ENCODE measurements around the gene GGA3.
"Not testable (repeated sequence)": the region's sequence is repeated elsewhere in the genome, so short reads cannot be mapped to it uniquely, and the experiment has no call there.

The GGA3 gene

DNA sequence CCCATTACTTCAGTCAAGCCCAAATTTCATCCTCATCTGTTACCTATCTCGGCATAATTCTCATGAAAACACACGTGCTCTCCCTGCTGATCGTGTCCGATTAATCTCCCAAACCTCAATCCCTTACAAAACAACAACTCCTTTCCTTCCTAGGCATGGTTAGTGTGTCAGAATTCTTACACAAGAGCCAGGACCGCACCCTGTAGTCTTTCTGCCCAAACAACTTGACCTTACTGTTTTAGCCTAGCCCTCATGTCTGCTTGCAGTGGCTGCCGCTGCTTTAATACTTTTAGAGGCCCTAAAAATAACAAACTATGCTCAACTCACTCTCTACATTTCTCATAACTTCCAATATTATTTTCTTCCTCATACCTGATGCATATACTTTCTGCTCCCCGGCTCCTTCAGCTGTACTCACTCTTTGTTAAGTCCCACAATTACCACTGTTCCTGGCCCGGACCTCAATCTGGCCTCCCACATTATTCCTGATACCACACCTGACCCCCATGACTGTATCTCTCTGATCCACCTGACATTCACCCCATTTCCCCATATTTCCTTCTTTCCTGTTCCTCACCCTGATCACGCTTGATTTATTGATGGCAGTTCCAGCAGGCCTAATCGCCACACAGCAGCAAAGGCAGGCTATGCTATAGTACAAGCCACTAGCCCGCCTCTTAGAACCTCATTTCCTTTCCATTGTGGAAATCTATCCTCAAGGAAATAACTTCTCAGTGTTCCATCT lies 5.3 kb downstream of the GGA3 start:
- H3K27me3 ChIP-seq (ENCODE audit: control insufficient read depth, insufficient read depth, low read length); H3K9ac ChIP-seq (ENCODE audit: low read depth, low read length); H3K9me3 ChIP-seq (ENCODE audit: control insufficient read depth, insufficient read depth, low read length); H3K36me3 ChIP-seq (ENCODE audit: control insufficient read depth, insufficient read depth, low read length); H3K4me3 ChIP-seq (ENCODE audit: low read depth, low read length): not testable (repeated sequence)
- peaks cover 13% of the 10 kb centered on the region for H3K4me1 ChIP-seq (ENCODE audit: control insufficient read depth, insufficient read depth, low read length)

DNA sequence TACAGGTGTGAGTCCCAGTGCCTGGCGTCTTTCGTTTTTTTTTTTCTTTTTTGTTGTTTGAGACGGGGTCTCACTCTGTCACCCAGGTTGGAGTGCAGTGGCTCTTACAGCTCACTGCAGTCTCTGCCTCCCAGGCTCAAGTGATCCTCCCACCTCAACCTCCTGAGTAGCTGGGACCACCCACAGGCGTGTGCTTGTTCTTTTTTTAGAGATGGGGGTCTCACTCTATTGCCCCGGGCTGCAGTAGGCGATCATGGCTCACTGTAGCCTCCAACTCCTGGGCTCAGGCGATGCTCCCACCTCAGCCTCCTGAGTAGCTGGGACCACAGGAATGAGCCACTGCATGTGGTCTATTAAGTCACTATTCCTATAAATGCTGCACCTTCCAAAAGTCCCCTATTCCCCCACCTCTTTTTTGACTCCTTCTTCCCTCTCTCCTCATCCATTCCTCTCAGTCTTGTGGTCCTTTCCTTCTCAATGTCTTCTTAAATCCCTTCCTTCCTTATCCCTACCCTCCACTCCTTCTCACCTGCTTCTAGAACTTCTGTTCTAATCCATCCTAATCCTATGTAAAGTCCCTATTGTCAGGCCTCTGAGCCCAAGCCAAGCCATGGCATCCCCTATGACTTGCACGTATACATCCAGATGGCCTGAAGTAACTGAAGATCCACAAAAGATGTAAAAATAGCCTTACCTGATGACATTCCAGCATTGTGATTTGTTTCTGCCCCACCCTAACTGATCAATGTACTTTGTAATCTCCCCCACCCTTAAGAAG lies 9.2 kb downstream of the GGA3 start:
- no peaks in the 10 kb centered on the region for H3K27me3 ChIP-seq (ENCODE audit: control insufficient read depth, insufficient read depth, low read length)
- no peak overlapping the region for H3K4me3 ChIP-seq (ENCODE audit: low read depth, low read length)
- H3K4me1 ChIP-seq (ENCODE audit: control insufficient read depth, insufficient read depth, low read length) = peaks cover 11% of the 10 kb centered on the region
- H3K9me3 ChIP-seq (ENCODE audit: control insufficient read depth, insufficient read depth, low read length) = no peaks in the 10 kb centered on the region
- H3K36me3 ChIP-seq (ENCODE audit: control insufficient read depth, insufficient read depth, low read length) = no peaks in the 10 kb centered on the region
- H3K9ac ChIP-seq (ENCODE audit: low read depth, low read length) = no peak overlapping the region

DNA sequence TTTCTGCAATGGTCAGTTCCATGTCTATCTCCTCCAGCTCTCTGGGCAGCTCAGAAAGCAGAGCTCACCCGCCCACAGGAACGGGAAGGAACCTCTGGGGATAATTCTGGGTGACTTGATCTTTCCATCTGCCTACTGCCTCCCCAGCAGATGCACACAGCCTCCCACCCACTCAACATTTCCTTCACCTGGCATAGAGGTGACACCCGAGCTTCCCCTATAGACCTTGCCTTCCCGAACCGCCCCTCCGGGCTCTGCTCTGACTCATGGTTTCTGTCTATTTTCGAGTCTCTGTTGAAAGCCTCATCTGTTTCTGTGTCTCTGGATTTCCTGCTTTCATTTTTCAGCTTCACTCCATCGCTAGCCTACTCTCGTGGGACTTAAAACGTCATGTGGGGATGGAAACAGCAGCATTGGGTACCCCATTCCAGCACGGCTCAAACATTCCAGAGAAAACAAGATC lies 11.4 kb downstream of the GGA3 start:
- Histone ChIP-seq H3K4me3 (ENCODE audit: low read depth, low read length) (no peak overlapping the region), H3K9me3 (ENCODE audit: control insufficient read depth, insufficient read depth, low read length) (no peaks in the 10 kb centered on the region), H3K4me1 (ENCODE audit: control insufficient read depth, insufficient read depth, low read length) (peaks cover 11% of the 10 kb centered on the region), H3K9ac (ENCODE audit: low read depth, low read length) (no peak overlapping the region), H3K36me3 (ENCODE audit: control insufficient read depth, insufficient read depth, low read length) (peaks cover 16% of the 10 kb centered on the region), H3K27me3 (ENCODE audit: control insufficient read depth, insufficient read depth, low read length) (no peaks in the 10 kb centered on the region)

DNA sequence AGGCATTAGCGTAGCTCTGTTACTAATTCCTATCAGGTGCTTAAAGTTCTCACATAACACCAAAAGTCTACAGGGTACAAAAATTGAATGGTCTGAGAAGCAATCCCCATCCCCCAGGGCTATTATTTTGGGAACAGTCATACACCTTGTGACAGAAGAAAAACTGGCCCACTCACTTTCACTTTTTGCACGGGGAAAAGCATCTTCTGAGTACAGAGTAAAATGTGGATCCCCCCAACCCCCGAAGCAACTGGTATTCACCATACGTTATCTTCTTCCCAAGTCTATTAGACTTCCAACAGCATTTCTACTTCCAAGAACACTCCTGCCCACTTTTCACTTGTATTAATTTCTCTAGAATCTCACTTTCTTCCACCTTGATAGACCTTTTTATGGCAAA lies 11.8 kb downstream of the GGA3 start:
- no peak overlapping the region for H3K9ac ChIP-seq (ENCODE audit: low read depth, low read length)
- no peaks in the 10 kb centered on the region for H3K9me3 ChIP-seq (ENCODE audit: control insufficient read depth, insufficient read depth, low read length)
- peaks cover 16% of the 10 kb centered on the region for H3K36me3 ChIP-seq (ENCODE audit: control insufficient read depth, insufficient read depth, low read length)
- no peak overlapping the region for H3K4me3 ChIP-seq (ENCODE audit: low read depth, low read length)
- peaks cover 11% of the 10 kb centered on the region for H3K4me1 ChIP-seq (ENCODE audit: control insufficient read depth, insufficient read depth, low read length)
- H3K27me3 ChIP-seq (ENCODE audit: control insufficient read depth, insufficient read depth, low read length) = no peaks in the 10 kb centered on the region

DNA sequence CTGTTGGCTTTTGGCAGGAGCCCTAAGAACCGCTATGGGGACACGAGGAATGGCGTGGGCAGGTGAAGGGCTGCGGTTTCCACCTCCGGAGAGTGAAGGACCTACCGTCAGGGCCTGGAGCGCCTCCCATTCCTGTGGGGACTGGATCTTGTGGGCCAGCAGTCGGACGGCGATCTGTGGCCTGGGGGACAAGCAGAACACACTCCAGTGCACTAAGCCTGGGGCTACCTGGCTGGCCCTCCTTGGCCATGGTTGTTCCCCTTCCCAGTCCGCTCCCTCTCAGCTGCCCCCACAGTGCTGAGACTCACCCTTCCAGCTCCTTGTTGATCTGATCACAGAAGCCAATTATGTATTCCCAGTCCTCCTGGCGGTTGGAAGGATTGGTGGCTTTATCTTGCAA lies 15.0 kb downstream of the GGA3 start:
- no peaks in the 10 kb centered on the region for H3K27me3 ChIP-seq (ENCODE audit: control insufficient read depth, insufficient read depth, low read length)
- no peak overlapping the region for H3K9ac ChIP-seq (ENCODE audit: low read depth, low read length)
- no peaks in the 10 kb centered on the region for H3K9me3 ChIP-seq (ENCODE audit: control insufficient read depth, insufficient read depth, low read length)
- H3K36me3 ChIP-seq (ENCODE audit: control insufficient read depth, insufficient read depth, low read length) = peaks cover 44% of the 10 kb centered on the region
- peaks cover 7% of the 10 kb centered on the region for H3K4me1 ChIP-seq (ENCODE audit: control insufficient read depth, insufficient read depth, low read length)
- no peak overlapping the region for H3K4me3 ChIP-seq (ENCODE audit: low read depth, low read length)

DNA sequence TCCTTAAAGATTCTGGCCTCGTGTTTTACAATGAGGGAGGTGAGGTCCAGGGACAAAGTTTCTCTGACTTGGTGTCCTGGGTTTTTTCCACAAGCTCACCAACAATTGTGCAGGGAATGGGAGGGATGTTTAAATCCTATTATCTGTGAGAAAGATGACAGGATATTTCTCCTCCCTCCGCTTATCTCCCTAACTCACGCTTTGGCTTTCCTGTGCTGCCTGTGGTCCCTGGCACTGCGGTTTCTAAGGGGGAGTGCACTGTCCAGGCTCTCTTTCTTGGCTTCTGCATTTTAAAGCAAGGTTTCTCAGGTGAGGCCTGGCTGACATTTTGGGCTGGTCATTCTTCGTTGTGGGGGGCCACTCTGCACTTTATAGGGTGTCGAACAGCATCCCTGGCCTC lies 16.4 kb downstream of the GGA3 start:
- Histone ChIP-seq H3K4me3 (ENCODE audit: low read depth, low read length) (no peak overlapping the region), H3K4me1 (ENCODE audit: control insufficient read depth, insufficient read depth, low read length) (peaks cover 4% of the 10 kb centered on the region), H3K9ac (ENCODE audit: low read depth, low read length) (no peak overlapping the region)

DNA sequence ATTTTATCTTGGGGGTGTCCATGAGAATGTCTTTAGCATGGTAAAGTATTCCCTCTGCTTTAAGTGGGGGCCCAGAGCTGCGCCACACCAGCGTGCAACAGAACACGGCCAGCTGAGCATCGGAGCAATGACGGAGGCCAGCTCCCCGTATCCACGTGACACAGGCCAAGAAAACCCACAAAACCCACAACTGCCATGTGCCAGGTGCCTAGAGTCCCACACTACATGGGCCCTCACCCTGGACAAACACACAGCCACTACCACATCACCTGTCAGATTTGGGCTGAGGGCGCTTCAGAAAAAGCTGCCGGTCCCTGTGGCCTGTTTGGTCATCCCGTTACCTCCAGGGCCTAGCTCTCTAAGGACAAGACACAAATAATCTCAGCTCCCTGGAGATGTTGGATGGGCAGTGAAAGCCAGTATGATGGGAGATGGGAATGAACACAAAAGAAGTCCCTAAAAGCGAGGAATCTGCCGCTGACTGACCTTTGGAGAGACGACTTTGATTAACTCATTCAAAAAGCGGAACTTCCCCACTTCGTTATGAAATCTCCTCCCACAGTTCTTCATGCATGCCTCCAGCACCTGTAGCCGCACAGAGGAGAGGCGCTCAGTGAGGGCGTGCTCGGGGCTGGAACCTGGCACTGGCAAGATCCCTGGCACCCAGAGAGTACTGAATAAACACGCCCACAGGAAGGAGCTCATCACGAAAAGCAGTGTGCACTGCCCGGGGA lies 17.1 kb downstream of the GGA3 start:
- Histone ChIP-seq H3K36me3 (ENCODE audit: control insufficient read depth, insufficient read depth, low read length) (peaks cover 62% of the 10 kb centered on the region), H3K9me3 (ENCODE audit: control insufficient read depth, insufficient read depth, low read length) (no peaks in the 10 kb centered on the region), H3K27me3 (ENCODE audit: control insufficient read depth, insufficient read depth, low read length) (no peaks in the 10 kb centered on the region), H3K4me3 (ENCODE audit: low read depth, low read length) (no peak overlapping the region), H3K4me1 (ENCODE audit: control insufficient read depth, insufficient read depth, low read length) (no peaks in the 10 kb centered on the region), H3K9ac (ENCODE audit: low read depth, low read length) (no peak overlapping the region)

More for the DNA sequence above, 16.4 kb downstream of the GGA3 start:
- Histone ChIP-seq H3K36me3 (ENCODE audit: control insufficient read depth, insufficient read depth, low read length) (peaks cover 56% of the 10 kb centered on the region), H3K27me3 (ENCODE audit: control insufficient read depth, insufficient read depth, low read length) (no peaks in the 10 kb centered on the region), H3K9me3 (ENCODE audit: control insufficient read depth, insufficient read depth, low read length) (no peaks in the 10 kb centered on the region)

DNA sequence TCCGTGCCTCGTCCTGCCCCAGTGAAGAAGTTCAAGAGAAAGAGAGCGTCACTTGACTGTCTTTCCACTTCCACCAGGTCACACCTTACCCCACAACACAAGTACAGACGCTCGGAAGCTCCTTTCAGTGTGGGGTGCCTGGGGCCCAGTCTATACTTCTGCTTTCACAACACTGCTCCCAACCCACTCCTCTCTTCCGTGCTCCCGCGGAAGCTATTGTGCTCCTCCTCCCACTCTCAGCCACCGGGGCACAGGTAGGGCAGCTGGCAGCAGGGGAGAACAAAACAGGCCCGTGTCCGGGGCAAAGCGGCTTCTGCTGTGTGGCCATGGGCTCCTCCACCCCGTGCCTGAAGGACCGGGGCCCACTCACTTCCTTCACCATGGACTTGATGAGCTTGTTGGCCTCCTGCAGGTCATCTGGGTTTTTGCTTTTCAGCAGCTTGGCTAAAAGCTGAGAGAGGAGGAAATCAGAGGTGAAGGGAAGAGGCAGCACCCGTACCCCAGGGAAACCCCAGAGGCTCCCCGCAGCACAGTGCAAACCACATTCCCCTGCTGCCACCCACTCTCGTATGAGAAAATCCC lies 18.9 kb downstream of the GGA3 start:
- H3K27me3 ChIP-seq (ENCODE audit: control insufficient read depth, insufficient read depth, low read length) = no peaks in the 10 kb centered on the region
- H3K4me1 ChIP-seq (ENCODE audit: control insufficient read depth, insufficient read depth, low read length) = no peaks in the 10 kb centered on the region
- H3K4me3 ChIP-seq (ENCODE audit: low read depth, low read length) = no peak overlapping the region
- H3K9ac ChIP-seq (ENCODE audit: low read depth, low read length) = no peak overlapping the region
- H3K36me3 ChIP-seq (ENCODE audit: control insufficient read depth, insufficient read depth, low read length) = peaks cover 79% of the 10 kb centered on the region
- no peaks in the 10 kb centered on the region for H3K9me3 ChIP-seq (ENCODE audit: control insufficient read depth, insufficient read depth, low read length)

DNA sequence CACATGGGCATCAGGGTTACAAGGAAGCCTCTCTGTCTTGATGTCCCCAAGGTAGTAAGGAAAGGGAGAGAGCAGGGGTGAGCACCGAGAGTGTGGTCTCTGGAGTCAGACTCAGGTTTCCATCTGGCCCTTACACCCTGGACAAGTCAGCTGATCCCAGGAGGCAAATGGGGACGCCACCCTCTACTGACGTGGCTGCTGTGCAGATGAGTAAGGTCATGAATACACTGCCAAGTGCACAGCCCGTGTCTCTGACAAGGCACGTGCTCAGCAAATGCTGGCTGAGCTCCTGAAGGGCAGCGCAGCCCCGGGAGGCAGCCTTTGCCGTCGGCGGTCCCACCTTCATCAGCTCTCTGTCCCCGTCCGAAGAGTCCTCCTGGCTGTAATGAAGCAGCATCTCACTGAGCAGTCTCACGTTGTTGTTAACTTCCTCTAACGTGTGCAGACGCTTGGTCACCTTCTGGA lies 19.4 kb downstream of the GGA3 start:
- H3K4me1 ChIP-seq (ENCODE audit: control insufficient read depth, insufficient read depth, low read length) = no peaks in the 10 kb centered on the region
- H3K27me3 ChIP-seq (ENCODE audit: control insufficient read depth, insufficient read depth, low read length) = no peaks in the 10 kb centered on the region
- H3K36me3 ChIP-seq (ENCODE audit: control insufficient read depth, insufficient read depth, low read length) = peaks cover 84% of the 10 kb centered on the region
- no peak overlapping the region for H3K9ac ChIP-seq (ENCODE audit: low read depth, low read length)
- H3K4me3 ChIP-seq (ENCODE audit: low read depth, low read length) = no peak overlapping the region
- H3K9me3 ChIP-seq (ENCODE audit: control insufficient read depth, insufficient read depth, low read length) = no peaks in the 10 kb centered on the region

DNA sequence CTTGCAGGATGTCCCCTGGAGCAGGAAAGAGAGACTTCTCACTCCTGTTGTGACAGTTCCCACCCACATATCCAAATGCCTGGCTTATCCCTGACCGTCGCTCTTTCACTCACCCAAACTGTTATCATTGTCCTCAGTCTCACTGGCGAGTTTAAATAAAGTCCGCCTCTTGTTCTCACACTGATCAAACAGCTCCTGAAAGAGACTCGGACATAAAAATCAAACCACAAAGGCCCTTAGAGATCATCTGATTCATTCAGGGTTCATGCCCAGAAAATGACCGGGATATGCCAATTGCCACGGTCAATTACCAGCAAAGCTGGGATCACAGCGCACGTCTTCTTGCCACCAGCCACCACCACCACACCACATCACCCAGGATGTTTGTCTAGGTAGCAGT lies 19.9 kb downstream of the GGA3 start:
- Histone ChIP-seq H3K9me3 (ENCODE audit: control insufficient read depth, insufficient read depth, low read length) (no peaks in the 10 kb centered on the region), H3K4me3 (ENCODE audit: low read depth, low read length) (no peak overlapping the region), H3K27me3 (ENCODE audit: control insufficient read depth, insufficient read depth, low read length) (no peaks in the 10 kb centered on the region), H3K9ac (ENCODE audit: low read depth, low read length) (no peak overlapping the region), H3K4me1 (ENCODE audit: control insufficient read depth, insufficient read depth, low read length) (no peaks in the 10 kb centered on the region), H3K36me3 (ENCODE audit: control insufficient read depth, insufficient read depth, low read length) (peaks cover 86% of the 10 kb centered on the region)

DNA sequence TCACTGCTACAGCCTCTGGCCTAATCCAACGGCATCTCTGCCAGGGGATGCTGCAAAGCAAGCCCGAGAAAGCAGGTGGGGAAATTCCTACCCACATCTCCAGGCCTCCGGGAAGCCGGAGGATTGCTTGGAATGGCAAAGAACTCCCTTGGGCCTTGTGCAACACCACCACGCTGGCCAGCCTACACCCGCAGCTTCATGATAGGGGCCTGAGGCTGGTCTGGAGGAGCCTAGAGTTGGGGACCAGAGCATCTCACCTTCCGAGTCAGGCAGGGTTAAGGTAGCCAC lies 20.3 kb downstream of the GGA3 start:
- Histone ChIP-seq H3K9me3 (ENCODE audit: control insufficient read depth, insufficient read depth, low read length) (no peaks in the 10 kb centered on the region), H3K4me1 (ENCODE audit: control insufficient read depth, insufficient read depth, low read length) (no peaks in the 10 kb centered on the region), H3K9ac (ENCODE audit: low read depth, low read length) (no peak overlapping the region), H3K27me3 (ENCODE audit: control insufficient read depth, insufficient read depth, low read length) (no peaks in the 10 kb centered on the region), H3K36me3 (ENCODE audit: control insufficient read depth, insufficient read depth, low read length) (peaks cover 81% of the 10 kb centered on the region), H3K4me3 (ENCODE audit: low read depth, low read length) (no peak overlapping the region)

Measured in iPS-15b (cell line).